ELF-1 (cell line): ENCODE data around the gene NIPBL.
"Not testable (repeated sequence)": the region's sequence is repeated elsewhere in the genome, so short reads cannot be mapped to it uniquely, and the experiment has no call there.

ENCODE experiments used
- DNase-seq: peaks from one replicate; pipeline ENCODE4 v3.0.0-alpha.2; 2016; ENCODE audit warnings: low read depth, low spot score

NIPBL gene

DNA sequence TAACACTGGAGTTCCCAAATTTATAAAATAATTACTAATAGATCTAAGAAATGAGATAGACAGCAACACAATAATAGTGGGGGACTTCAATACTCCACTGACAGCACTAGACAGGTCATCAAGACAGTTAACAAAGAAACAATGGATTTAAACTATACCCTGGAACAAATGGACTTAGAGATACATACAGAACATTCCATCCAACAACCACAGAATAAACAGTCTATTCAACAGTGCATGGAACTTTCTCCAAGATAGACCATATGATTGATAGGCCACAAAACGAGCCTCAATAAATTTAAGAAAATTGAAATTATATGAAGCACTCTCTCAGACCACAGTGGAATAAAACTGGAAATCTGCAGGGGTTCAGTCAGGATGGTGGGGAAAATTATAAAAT lies 209.5 kb downstream of the NIPBL start:
- DNase-seq: not testable (repeated sequence)

DNA sequence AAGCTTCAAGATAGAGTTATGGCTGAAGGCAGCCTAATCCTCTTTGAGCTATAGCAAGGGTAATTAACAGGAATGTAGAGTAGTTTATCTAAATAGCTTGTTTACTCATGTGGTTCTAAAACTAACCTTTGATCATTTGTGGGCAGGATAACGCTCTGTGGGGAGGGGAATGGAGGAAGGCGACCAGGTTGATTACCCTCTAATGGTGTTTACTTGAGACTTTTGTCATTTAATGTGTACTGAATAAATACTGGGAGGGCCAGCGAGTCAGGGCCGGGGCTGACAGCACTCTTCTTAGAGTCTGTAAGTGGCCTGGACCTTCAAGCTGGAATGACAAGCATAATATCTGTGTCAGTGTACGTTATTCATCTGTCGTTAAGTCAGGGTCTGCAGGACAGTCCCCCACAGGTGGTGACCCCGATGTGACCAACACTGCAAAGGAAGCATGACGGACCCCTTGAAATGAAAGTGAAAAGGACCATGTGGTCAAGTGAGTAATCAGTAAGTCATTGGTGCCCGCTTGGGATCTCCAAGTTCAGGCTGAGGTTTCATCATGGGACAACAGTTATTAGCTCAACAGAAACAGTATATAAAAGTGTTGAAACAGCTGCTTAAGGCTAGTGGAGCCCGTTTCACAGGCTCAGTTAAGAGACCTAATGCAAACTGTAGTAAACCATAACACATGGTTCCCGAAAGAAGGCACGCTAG lies 210.1 kb downstream of the NIPBL start:
- peak; percentile 51 for DNase-seq

DNA sequence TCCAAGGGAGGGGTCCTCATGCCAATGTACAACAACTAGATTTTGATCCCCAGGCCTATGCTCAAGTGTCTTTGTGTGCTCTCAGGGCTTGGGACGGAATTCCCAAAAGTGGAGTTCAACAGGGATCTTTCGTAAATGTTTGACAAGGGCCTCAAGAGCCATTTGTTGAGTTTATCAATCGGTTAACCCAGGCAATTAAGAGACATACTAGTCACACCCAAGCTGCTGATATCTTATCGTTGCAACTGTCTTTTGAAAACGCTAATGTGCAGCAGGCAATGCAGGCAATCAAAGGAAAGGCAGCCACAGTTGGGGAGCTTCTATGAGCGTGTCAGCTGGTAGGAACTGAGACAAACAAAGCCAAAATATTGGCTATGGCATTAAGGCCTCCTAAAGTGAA lies 211.4 kb downstream of the NIPBL start:
- no peak for DNase-seq

DNA sequence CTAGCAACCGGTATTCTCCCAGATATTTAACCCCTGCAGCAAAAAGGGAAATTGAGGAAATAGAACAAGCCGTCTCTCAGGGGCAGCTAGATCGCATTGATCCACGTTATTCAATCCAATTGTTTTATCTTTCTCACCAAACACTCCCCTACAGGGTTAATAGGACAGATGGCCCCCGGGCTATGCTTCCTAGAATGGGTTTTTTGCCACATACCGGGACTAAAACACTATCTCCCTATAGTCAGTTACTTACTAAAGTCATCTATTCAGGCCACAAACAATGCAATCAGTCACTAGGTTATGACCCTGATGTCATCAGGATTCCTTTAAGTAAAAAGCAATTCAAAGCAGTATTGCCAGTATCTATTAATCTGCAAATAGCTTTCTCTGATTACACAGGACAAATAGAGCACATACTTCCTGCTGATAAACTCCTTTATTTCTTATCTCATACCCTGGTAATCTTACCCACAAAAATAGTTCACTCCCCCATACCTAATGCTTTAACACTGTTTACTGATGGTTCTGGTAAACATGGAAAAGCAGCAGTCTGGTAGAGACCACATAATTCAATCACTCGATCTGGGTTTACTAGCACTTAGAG lies 213.7 kb downstream of the NIPBL start:
- peak; percentile 26 for DNase-seq

DNA sequence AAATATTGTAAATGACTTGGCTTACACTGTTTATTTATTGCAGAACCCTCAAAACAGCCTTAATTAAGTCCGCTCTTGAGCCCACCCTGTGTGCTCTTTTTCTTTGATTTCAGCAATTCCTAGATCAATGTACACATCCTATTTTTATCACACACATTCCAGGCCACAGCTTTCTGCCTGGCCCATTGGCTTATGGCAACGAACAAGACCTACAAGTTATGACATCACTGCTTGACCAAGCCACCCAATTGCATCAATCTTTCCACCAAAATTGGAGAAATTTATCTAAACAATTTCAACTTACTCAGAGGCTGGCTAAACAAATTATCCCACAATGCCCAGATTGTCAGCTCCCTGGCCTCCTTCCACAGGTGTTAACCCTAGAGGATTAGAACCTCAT lies 214.2 kb downstream of the NIPBL start:
- DNase-seq: peak; percentile 11

DNA sequence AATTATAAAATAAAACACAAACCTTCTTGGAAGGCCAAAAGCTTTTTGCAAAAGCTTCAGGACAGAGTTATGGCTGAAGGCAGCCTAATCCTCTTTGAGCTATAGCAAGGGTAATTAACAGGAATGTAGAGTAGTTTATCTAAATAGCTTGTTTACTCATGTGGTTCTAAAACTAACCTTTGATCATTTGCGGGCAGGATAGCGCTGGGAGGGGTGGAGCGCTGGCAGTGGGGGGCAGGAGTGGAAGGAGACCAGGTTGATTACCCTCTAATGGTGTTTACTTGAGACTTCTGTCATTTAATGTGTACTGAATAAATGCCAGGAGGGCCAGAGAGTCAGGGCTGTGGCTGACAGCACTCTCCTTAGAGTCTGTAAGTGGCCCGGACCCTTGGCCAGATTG lies 217.2 kb downstream of the NIPBL start:
- peak; percentile 38 for DNase-seq

DNA sequence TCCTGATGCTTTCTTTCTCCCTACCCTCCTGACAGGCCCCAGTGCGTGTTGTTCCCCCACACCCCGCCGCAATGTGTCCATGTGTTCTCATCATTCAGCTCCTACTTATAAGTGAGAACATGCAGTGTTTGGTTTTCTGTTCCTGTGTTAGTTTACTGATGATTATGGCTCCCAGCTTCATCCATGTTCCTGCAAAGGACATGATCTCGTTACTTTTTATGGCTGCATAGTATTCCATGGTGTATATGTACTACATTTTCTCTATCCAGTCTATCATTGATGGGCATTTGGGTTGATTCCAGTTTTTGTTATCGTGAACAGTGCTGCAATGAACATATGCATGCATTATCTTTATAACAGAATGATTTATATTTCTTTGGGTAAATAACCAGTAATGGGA lies 222.7 kb downstream of the NIPBL start:
- DNase-seq: not testable (repeated sequence)

DNA sequence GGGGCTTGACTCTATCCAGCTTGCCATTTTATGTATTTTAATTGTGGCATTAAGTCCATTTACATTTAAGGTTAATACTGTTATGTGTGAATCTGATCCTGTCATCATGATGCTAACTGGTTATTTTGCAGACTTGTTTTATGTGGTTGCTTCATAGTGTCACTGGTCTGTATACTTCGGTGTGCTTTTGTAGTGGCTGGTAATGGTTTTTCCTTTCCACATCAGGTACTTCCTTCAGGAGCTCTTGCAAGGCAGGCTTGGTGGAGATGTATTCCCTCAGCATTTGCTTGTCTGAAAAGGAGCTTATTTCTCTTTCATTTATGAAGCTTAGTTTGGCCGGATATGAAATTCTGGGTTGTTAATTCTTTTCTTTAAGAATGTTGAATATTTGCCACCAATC lies 226.7 kb downstream of the NIPBL start:
- DNase-seq: no peak

DNA sequence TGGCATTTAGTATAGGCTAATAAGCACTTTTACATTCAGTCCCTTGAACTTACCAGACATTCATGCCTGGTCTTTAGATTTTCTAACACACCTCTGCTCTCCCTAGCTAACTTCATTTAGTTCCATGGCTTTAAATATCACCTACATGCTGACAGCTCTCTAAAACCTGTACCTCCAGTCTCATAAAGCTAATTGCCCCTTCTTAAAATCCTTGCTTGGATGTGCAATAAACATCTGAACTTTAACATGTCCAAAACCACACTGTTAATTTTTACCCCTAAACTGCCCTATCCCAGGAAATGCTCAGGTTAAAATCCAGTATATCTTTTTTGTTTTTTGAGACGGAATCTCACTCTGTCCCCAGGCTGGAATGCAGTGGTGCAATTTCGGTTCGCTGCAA lies 232.8 kb downstream of the NIPBL start:
- no peak for DNase-seq

DNA sequence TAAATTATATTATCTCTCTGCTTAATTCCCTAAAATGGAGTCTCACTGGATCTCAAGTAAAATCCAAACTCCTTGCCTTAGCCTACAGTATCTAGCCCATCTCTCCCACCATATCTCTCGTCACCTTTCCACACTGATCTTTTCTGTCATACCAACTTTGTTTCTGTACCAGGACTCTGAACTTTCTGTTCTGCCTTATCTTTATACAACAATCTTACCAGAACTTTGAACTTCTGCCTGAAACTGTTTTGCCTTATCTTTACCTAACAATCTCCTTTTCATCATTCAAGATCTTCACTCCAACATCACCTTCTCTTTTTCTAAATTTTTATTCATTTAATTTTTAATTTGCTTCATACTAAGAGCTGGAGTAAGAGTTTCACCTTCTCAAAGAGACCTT lies 233.6 kb downstream of the NIPBL start:
- no peak for DNase-seq

DNA sequence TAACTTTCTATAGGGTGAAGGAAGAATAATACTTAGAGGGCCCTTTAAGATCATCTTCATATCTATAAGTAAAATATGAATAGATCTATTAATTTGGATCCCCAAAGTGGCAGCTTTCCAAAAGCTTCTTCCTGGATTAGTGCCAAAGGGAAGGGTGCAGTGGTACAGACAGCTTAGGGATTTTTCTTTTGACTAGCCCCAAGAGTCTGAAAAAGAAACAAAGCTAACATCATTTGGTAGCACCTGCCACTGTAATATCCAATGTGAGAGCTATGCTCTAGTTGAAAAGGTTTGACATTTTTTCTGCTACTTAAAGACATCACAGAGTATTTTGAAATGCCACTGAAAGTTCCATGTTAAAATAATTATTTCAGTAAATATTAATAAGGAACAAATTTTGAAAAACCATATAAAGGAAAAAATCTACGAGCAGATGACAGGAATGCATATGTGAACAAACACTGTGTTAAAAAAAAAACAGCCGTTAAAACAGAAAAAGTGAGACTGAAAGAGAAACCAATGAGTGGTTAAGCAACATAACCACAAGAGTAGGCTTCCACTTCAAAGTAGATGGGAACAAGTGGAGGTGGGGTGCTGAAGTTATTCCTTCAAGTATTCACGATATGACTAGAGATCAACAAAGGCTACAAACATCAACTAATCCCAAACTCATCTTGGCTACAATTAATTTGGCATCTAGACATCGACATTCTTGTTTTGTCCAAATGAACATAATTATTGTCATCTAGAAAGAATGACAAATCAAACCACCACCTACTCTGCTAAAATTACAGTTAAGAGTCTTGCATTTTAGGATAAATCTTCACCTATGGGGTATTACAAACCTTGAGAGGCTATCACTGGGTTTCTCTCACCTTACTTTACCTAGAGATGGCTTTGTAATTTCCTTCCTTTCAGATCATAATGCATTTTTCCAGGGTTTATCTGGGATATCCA lies 235.1 kb downstream of the NIPBL start:
- no peak for DNase-seq

DNA sequence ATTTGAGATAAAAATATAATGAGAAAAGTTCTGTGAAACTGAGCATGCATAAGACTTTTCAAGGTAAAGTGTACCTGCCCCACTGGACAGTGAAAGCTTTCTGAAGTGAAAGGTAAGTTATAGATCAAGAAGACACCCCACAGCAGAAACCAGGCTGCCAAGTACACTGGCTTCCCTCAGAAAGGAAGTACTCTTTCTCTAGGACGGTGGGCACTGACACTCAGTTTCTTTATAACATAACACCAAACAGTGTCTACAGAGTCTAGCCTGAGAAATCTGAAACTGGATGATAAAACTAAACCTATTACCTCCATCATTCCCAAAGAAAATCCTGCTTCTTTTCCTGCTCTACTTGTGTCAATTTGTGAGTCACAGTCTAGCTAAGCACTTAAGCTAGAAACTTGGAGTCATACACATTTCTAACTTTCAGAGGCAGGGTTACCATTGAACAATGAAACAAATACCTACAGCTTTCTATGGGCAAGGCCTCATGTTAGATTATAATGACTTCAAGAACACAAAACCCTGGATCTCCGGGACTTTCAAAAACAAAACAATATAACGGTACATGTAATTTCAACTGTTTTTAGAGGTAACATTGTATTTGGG lies 235.9 kb downstream of the NIPBL start:
- DNase-seq: no peak
